Spinal cord (tissue), 10 donors: ENCODE results near the gene NACAD. TPM values are rescaled to one million over a fixed set of nuclear protein-coding genes. Genes with fewer than 3 reads are reported as not detected.

Source experiments
- DNase-seq, 6 donors: peaks; one replicate each; pipeline versions ENCODE4 v3.0.0 to v3.0.0-alpha.2; 2013 to 2015; ENCODE audit warnings: low spot score in 6 of 6, low read depth in 4 of 6
- H3K27ac ChIP-seq: one replicate; pipeline ENCODE4 v1.5.1; 2013; ENCODE audit warnings: low read depth, low read length, control low read depth
- H3K27me3 ChIP-seq: one replicate; pipeline ENCODE4 v1.6.1; 2013; ENCODE audit warnings: low read length; ENCODE audit not compliant: control insufficient read depth, insufficient read depth
- H3K36me3 ChIP-seq: one replicate; pipeline ENCODE4 v1.6.1; 2013; ENCODE audit warnings: low read length; ENCODE audit not compliant: control insufficient read depth, insufficient read depth
- H3K4me1 ChIP-seq: one replicate; pipeline ENCODE4 v1.6.1; 2013; ENCODE audit warnings: low read length; ENCODE audit not compliant: control insufficient read depth, insufficient read depth
- H3K4me3 ChIP-seq: one replicate; pipeline ENCODE4 v1.5.1; 2013; ENCODE audit warnings: low read depth, low read length, control low read depth
- H3K9me3 ChIP-seq: one replicate; pipeline ENCODE4 v1.6.1; 2013; ENCODE audit warnings: low read length; ENCODE audit not compliant: control insufficient read depth, insufficient read depth
- WGBS: methylation state at CpG from one replicate; pipeline ENCODE4 v1.1.5; 2013; ENCODE audit warnings: missing lambda C conversion rate; ENCODE audit not compliant: insufficient coverage; 5-methylcytosine and 5-hydroxymethylcytosine counted together
- polyA plus RNA-seq, 2 donors: library from polyadenylated mRNA; unstranded; fragments of 120-200 nt; gene quantifications; one replicate each; pipeline ENCODE4 v1.2.1, GENCODE V29; 2013; ENCODE audit not compliant: insufficient read length in 2 of 2
- total RNA-seq, 2 donors: library from RNA; depleted of rRNA in 1 of 2; stranded (reverse); fragments of 120-200 nt in 1 of 2; fragments of >200 nt in 1 of 2; gene quantifications; one replicate each; pipeline versions ENCODE4 v1.2.3 to v1.2.4, GENCODE V29; 2013 to 2014
- donor health status: healthy.

NACAD gene
- total and polyA plus RNA-seq, 4 donors, result 11.8 to 88.1 (median 47.9) TPM

GRCh38 chr7:45068236-45069023, 20.3 kb downstream of the NACAD start:
- WGBS, result 94% methylated on average over 11 of the region's 15 CpGs

DNA sequence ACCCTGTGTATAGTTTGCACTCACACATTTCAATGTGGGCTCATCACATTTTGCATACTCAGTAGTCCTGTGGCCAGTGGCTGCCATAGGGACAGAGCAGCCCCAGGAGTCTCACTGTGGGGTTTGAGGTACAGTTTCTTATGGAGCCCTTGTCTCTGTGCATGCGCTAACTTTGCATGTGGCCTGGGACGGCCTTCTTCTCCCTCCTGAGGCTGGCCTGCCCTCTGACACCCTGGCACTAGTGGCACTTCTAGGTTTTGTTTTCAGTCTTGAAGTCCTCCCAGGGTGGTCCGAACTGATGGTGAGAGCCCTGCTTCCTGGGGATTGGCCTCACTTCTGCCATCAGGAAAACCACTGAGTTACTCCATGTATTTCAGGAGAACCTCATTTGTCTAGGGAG, 21.2 kb downstream of the NACAD start:
- no peak for DNase-seq
- Histone ChIP-seq H3K9me3 (no peaks in the 10 kb centered on the region), H3K4me3 (no peak overlapping the region), H3K4me1 (no peaks in the 10 kb centered on the region), H3K36me3 (peaks cover 43% of the 10 kb centered on the region), H3K27me3 (no peaks in the 10 kb centered on the region), H3K27ac (no peak overlapping the region)
- 96% methylated on average over 2 of the region's 3 CpGs for WGBS

More at GRCh38 chr7:45068236-45069023, 20.3 kb downstream of the NACAD start:
- no peak overlapping the region for H3K27ac ChIP-seq
- DNase-seq, result no peak
- peaks cover 52% of the 10 kb centered on the region for H3K36me3 ChIP-seq
- H3K27me3 ChIP-seq, result no peaks in the 10 kb centered on the region
- no peak overlapping the region for H3K4me3 ChIP-seq
- H3K4me1 ChIP-seq, result peaks cover 7% of the 10 kb centered on the region
- H3K9me3 ChIP-seq, result no peaks in the 10 kb centered on the region

DNA sequence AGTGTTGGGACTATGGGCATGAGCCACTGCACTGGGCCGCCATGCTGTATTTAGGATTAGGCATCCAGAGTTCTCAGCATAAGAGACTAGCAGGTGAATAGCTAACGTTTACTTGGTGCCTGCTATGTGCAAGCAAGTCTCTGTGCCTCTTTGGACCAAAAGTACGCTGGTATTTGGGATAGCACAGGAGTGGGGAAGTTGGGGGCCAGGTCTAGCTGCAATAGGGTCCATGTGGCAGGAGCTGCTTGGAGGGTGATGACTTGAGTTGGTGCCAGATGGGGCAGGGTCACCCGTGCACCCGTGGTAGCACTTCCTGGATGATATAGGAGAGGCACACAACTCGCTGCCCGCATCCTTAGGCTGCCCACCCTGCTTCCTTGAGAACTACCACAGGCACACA, 22.4 kb downstream of the NACAD start:
- DNase-seq, result no peak
- Histone ChIP-seq H3K4me3 (no peak overlapping the region), H3K4me1 (no peaks in the 10 kb centered on the region), H3K36me3 (peaks cover 40% of the 10 kb centered on the region), H3K9me3 (no peaks in the 10 kb centered on the region), H3K27me3 (no peaks in the 10 kb centered on the region), H3K27ac (no peak overlapping the region)
- WGBS, result 96% methylated on average over 3 of the region's 7 CpGs

- Histone ChIP-seq H3K9me3 (no peaks in the 10 kb centered on the region), H3K4me1 (no peaks in the 10 kb centered on the region), H3K4me3 (no peak overlapping the region), H3K36me3 (peaks cover 38% of the 10 kb centered on the region), H3K27me3 (no peaks in the 10 kb centered on the region), H3K27ac (no peak overlapping the region)
- no peak for DNase-seq
- 84% methylated on average over 5 of the region's 12 CpGs for WGBS
Measured at GRCh38 chr7:45065031-45065995, 23.5 kb downstream of the NACAD start.

- WGBS, result 96% methylated on average over 15 of the region's 16 CpGs
- Histone ChIP-seq H3K4me1 (no peaks in the 10 kb centered on the region), H3K27ac (no peak overlapping the region), H3K4me3 (no peak overlapping the region), H3K27me3 (no peaks in the 10 kb centered on the region), H3K9me3 (no peaks in the 10 kb centered on the region), H3K36me3 (peaks cover 27% of the 10 kb centered on the region)
- no peak for DNase-seq
Measured at GRCh38 chr7:45064047-45064725, 24.6 kb downstream of the NACAD start.

GRCh38 chr7:45061806-45062425, 26.9 kb downstream of the NACAD start:
- no peak overlapping the region for H3K4me3 ChIP-seq
- no peak for DNase-seq
- no peak overlapping the region for H3K27ac ChIP-seq
- no CpG with 5 or more reads among the region's 1 CpG for WGBS
- peaks cover 12% of the 10 kb centered on the region for H3K36me3 ChIP-seq
- H3K27me3 ChIP-seq, result no peaks in the 10 kb centered on the region
- H3K9me3 ChIP-seq, result no peaks in the 10 kb centered on the region
- no peaks in the 10 kb centered on the region for H3K4me1 ChIP-seq

- Histone ChIP-seq H3K9me3 (no peaks in the 10 kb centered on the region), H3K27ac (no peak overlapping the region), H3K36me3 (peaks cover 12% of the 10 kb centered on the region), H3K4me3 (no peak overlapping the region), H3K4me1 (no peaks in the 10 kb centered on the region), H3K27me3 (no peaks in the 10 kb centered on the region)
- DNase-seq, result no peak
- WGBS, result no CpG with 5 or more reads among the region's 2 CpGs
Measured at GRCh38 chr7:45061352-45061751, 27.4 kb downstream of the NACAD start.

GRCh38 chr7:45060295-45060694, 28.5 kb downstream of the NACAD start:
- 88% methylated on average over 1 of the region's 3 CpGs for WGBS
- Histone ChIP-seq H3K36me3 (peaks cover 9% of the 10 kb centered on the region), H3K27ac (no peak overlapping the region), H3K4me3 (no peak overlapping the region), H3K4me1 (no peaks in the 10 kb centered on the region), H3K9me3 (no peaks in the 10 kb centered on the region), H3K27me3 (no peaks in the 10 kb centered on the region)
- DNase-seq, result no peak

DNA sequence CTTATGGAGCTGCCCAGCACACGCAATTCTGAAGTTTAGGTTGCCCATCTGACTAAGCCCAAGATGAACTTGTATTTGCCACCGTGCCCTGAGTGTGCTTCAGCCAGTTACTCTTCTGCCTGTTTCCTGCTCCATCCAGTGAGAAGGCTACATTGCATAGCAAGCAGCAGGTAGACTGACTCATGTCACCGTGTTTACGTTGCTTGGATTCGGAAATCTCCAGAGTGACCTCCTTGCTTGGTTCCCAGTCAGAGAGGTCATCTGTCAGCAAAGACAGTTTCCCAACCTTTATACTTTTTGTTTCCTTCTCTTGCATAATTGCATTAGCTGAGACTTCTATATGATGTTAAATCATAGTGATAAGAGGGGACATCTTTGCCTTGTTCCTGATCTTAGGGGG, 30.9 kb downstream of the NACAD start:
- H3K4me3 ChIP-seq, result no peak overlapping the region
- no peaks in the 10 kb centered on the region for H3K9me3 ChIP-seq
- no peaks in the 10 kb centered on the region for H3K36me3 ChIP-seq
- no peak overlapping the region for H3K27ac ChIP-seq
- WGBS, result 96% methylated on average over 3 of the region's 5 CpGs
- DNase-seq, result no peak
- H3K4me1 ChIP-seq, result no peaks in the 10 kb centered on the region
- no peaks in the 10 kb centered on the region for H3K27me3 ChIP-seq
